Uterus (tissue), 2 donors: ENCODE measurements around the gene TBC1D1.

Experiments
- CTCF ChIP-seq, 4 experiments: fragments of 200-600 bp in 2 of 4; fragments of 450-650 bp in 2 of 4; sonication (generic) in 2 of 4; IDR thresholded peaks; one replicate each; pipeline ENCODE4 v1.5.1; 2016 to 2019; ENCODE audit warnings: antibody characterized with exemption in 4 of 4, mild to moderate bottlenecking in 2 of 4, moderate library complexity in 1 of 4
- POLR2A ChIP-seq, 2 donors: fragments of 450-650 bp; IDR thresholded peaks; one replicate each; pipeline ENCODE4 v1.6.1; 2016; ENCODE audit warnings: antibody characterized with exemption in 2 of 2, mild to moderate bottlenecking in 1 of 2, moderate library complexity in 1 of 2

- TF ChIP-seq CTCF (IDR thresholded peaks at IDR 0.05): peak in 2 of 4 experiments; percentile 36 to 37
- TF ChIP-seq POLR2A (IDR thresholded peaks at IDR 0.05): no peak
These were observed 178.4 kb downstream of the TBC1D1 start for GRCh38 chr4:38069271-38069760.
